H1 (cell line): ENCODE measurements around the gene SPTBN5. TPM values are rescaled to one million over a fixed set of nuclear protein-coding genes. Genes with fewer than 3 reads are reported as not detected.

ENCODE experiments used
- BACH1 ChIP-seq: IDR thresholded peaks from 2 replicates; pipeline ENCODE4 v1.6.1; 2012; ENCODE audit warnings: low read length, improper control_type of control experiment
- SAP30 ChIP-seq: fragments of 300-600 bp; sonication (generic); IDR thresholded peaks from 2 replicates; pipeline ENCODE4 v1.7.1; 2012; ENCODE audit warnings: low read length, moderate library complexity, mild to moderate bottlenecking, inconsistent platforms; ENCODE audit not compliant: insufficient read depth, insufficient replicate concordance
- SIN3A ChIP-seq, 2 experiments: IDR thresholded peaks in 1 of 2; conservative IDR thresholded peaks in 1 of 2; 2 replicates each; pipeline ENCODE4 v1.6.1; 2011 to 2012; ENCODE audit warnings: low read length in 2 of 2, improper control_type of control experiment in 1 of 2, low read depth in 1 of 2, mild to moderate bottlenecking in 1 of 2
- TEAD4 ChIP-seq: IDR thresholded peaks from 2 replicates; pipeline ENCODE4 v1.6.1; 2012; ENCODE audit warnings: low read depth, low read length, inconsistent platforms, mixed read lengths
- polyA plus RNA-seq, 7 experiments: library from polyadenylated mRNA; depleted of rRNA in 3 of 7; stranded (reverse) in 5 of 7; unstranded in 2 of 7; fragments of >200 nt in 5 of 7; fragments of 200-250 nt in 2 of 7; gene quantifications; 1 replicate in 5 of 7; 2 replicates in 1 of 7; 4 replicates in 1 of 7; pipeline versions ENCODE4 v1.2.1 to v1.2.3, GENCODE V29; 2011 to 2013; ENCODE audit warnings: missing spikeins in 2 of 7, mixed read lengths in 2 of 7
- total RNA-seq: library from RNA; stranded (reverse); fragmentation: NEBNext Ultra II Directional; extraction: Animal tissue kit (Norgen Biotek cat#: 25700); gene quantifications from 2 replicates; pipeline ENCODE4 v1.2.1, GENCODE V29; 2021

The SPTBN5 gene
- total and polyA plus RNA-seq, 2 of the 8 experiments (the other 6 are each of a cell fraction or from before 2014, with no cell fraction given), result 0.32 to 0.84 TPM

DNA sequence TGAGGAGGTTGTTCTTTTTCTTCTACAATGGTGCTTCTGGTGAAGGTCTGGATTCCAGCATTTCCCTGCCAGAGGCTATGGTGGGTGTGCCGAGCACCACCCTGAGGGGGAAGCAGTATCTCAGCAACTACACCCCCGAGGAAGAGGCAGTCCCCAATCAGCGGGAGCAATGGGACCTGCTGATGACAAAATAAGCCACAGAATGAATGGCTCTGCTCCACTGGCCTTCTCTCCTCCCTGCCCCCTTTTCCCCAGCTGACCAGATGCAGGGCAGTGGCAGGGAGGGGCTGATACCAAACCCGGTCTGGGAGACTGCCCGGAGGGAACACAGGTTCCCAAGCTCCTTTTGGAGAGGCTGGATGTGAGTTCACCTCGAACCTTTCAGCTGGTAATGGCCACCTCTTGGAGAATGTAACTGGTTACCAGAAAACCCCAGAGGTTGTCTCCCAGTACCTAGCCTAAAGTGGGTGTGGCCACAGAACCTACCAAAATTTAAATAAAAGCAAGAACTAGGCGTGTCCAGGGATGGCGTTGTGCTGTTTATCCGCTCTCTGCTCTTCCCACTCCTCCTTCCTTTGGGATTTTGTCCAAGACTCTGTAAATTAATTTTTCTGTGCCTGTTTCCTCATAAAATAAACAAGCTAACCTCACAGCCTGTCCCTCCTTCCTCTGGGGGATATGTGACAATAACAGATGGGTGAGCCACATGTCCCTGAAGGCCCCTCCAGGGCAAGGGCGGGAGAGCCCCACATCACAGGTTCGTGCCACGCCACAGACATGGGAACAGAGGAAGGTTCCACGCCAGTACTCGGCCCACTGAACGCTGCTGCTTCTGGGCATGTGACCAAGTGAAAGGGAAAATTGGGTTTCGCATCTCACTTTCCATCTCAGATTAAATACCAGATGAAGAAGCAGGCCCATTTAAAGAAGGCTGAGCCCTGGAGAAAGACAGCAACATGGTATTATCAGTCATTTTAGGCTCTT lies 35.1 kb upstream of the SPTBN5 start (continued):
- no peak for TF ChIP-seq TEAD4
- TF ChIP-seq SIN3A (conservative IDR thresholded peaks at IDR 0.05 in 1 of 2, IDR thresholded peaks at IDR 0.05 in 1 of 2; ENCODE audit: low read depth in 1 of 2, low read length in 2 of 2), result no peak
- no peak for TF ChIP-seq BACH1
- no peak for TF ChIP-seq SAP30
- TF ChIP-seq, all 59 proteins: peak for 0
